SJCRH30 (cell line): Measurements from ENCODE around the gene GLA. TPM values are rescaled to one million over a fixed set of nuclear protein-coding genes. Genes with fewer than 3 reads are reported as not detected.
A peak's percentile ranks its signal among the peaks of the same experiment; 100 is the strongest.

Experiments
- DNase-seq, 2 experiments: peaks; one replicate each; pipeline ENCODE4 v3.0.0-alpha.2; 2015 to 2020
- H3K27ac ChIP-seq: fragments of 250-450 bp; sonication (Bioruptor Pico); 2 replicates; pipeline ENCODE4 v1.5.1; 2020; ENCODE audit warnings: mild to moderate bottlenecking, moderate library complexity
- H3K27me3 ChIP-seq: fragments of 250-450 bp; sonication (Bioruptor Pico); 2 replicates; pipeline ENCODE4 v1.5.1; 2020; ENCODE audit warnings: mild to moderate bottlenecking, moderate library complexity
- H3K36me3 ChIP-seq: fragments of 250-450 bp; sonication (Bioruptor Pico); 2 replicates; pipeline ENCODE4 v1.5.1; 2020; ENCODE audit warnings: mild to moderate bottlenecking, moderate library complexity
- H3K4me1 ChIP-seq: fragments of 250-450 bp; sonication (Bioruptor Pico); 2 replicates; pipeline ENCODE4 v1.5.1; 2020; ENCODE audit warnings: mild to moderate bottlenecking, moderate library complexity
- H3K4me3 ChIP-seq: fragments of 250-450 bp; sonication (Bioruptor Pico); 2 replicates; pipeline ENCODE4 v1.5.1; 2020; ENCODE audit warnings: mild to moderate bottlenecking, moderate library complexity
- H3K9me3 ChIP-seq: fragments of 250-450 bp; sonication (Bioruptor Pico); replicated peaks from 2 replicates; pipeline ENCODE4 v1.5.1; 2020; ENCODE audit warnings: mild to moderate bottlenecking, moderate library complexity
- total RNA-seq: library from RNA; depleted of rRNA; stranded (reverse); fragments of >200 nt; shearing (Covaris generic); gene quantifications from 2 replicates; pipeline ENCODE4 v1.2.3, GENCODE V29; 2014

GLA gene
- total RNA-seq, 1 experiment from 2014 or later, result 55.9 TPM

GRCh38 chrX:101388604-101389003, 19.1 kb downstream of the GLA start:
- H3K4me1 ChIP-seq, result no peaks in the 10 kb centered on the region

GRCh38 chrX:101386542-101386885, 21.2 kb downstream of the GLA start:
- no peaks in the 10 kb centered on the region for H3K4me1 ChIP-seq
- no peak overlapping the region for H3K4me3 ChIP-seq
- no peaks in the 10 kb centered on the region for H3K9me3 ChIP-seq
- no peaks in the 10 kb centered on the region for H3K27me3 ChIP-seq
- peaks cover 6% of the 10 kb centered on the region for H3K36me3 ChIP-seq
- no peak for DNase-seq
- no peak overlapping the region for H3K27ac ChIP-seq

More at GRCh38 chrX:101388604-101389003, 19.1 kb downstream of the GLA start:
- DNase-seq, result no peak
- Histone ChIP-seq H3K36me3 (peaks cover 25% of the 10 kb centered on the region), H3K9me3 (no peaks in the 10 kb centered on the region), H3K27me3 (no peaks in the 10 kb centered on the region), H3K27ac (no peak overlapping the region), H3K4me3 (no peak overlapping the region)

- H3K9me3 ChIP-seq, result no peaks in the 10 kb centered on the region
- peaks cover under 1% of the 10 kb centered on the region; the same call in 1 of the 2 replicates for H3K36me3 ChIP-seq
- no peaks in the 10 kb centered on the region for H3K4me1 ChIP-seq
- H3K27me3 ChIP-seq, result no peaks in the 10 kb centered on the region
- DNase-seq, result no peak
- H3K27ac ChIP-seq, result no peak within 1 kb of the TSS
- H3K4me3 ChIP-seq, result no peak within 1 kb of the TSS
Measured at GRCh38 chrX:101385795-101386541, 21.8 kb downstream of the GLA start, which contains the start of gene BTK. BTK (minus strand) TSS chrX:101386191; CDS start chrX:101375284, 10,907 bp downstream.

- H3K4me3 ChIP-seq, result no peak overlapping the region
- H3K27me3 ChIP-seq, result no peaks in the 10 kb centered on the region
- no peak for DNase-seq
- no peaks in the 10 kb centered on the region for H3K4me1 ChIP-seq
- no peaks in the 10 kb centered on the region for H3K9me3 ChIP-seq
- no peaks in the 10 kb centered on the region for H3K36me3 ChIP-seq
- no peak overlapping the region for H3K27ac ChIP-seq
Measured at GRCh38 chrX:101385026-101385684, 22.6 kb downstream of the GLA start.

- Histone ChIP-seq H3K27me3 (no peaks in the 10 kb centered on the region), H3K4me1 (no peaks in the 10 kb centered on the region), H3K36me3 (no peaks in the 10 kb centered on the region), H3K4me3 (no peak overlapping the region), H3K27ac (no peak overlapping the region), H3K9me3 (no peaks in the 10 kb centered on the region)
- no peak for DNase-seq
Measured at GRCh38 chrX:101383679-101384205, 24.0 kb downstream of the GLA start.

- Histone ChIP-seq H3K27me3 (no peaks in the 10 kb centered on the region), H3K4me1 (no peaks in the 10 kb centered on the region), H3K4me3 (no peak overlapping the region), H3K9me3 (no peaks in the 10 kb centered on the region), H3K36me3 (no peaks in the 10 kb centered on the region), H3K27ac (no peak overlapping the region)
- no peak for DNase-seq
Measured at GRCh38 chrX:101377547-101377946, 30.2 kb downstream of the GLA start.

- Histone ChIP-seq H3K9me3 (no peaks in the 10 kb centered on the region), H3K4me3 (no peak overlapping the region), H3K4me1 (no peaks in the 10 kb centered on the region), H3K36me3 (no peaks in the 10 kb centered on the region), H3K27ac (no peak overlapping the region), H3K27me3 (no peaks in the 10 kb centered on the region)
- DNase-seq, result no peak
Measured at GRCh38 chrX:101370888-101371504, 36.7 kb downstream of the GLA start.

- DNase-seq, result no peak
- Histone ChIP-seq H3K4me3 (no peak overlapping the region), H3K9me3 (no peaks in the 10 kb centered on the region), H3K4me1 (no peaks in the 10 kb centered on the region), H3K27ac (no peak overlapping the region), H3K36me3 (no peaks in the 10 kb centered on the region), H3K27me3 (no peaks in the 10 kb centered on the region)
Measured at GRCh38 chrX:101369687-101370086, 38.0 kb downstream of the GLA start.

- no peaks in the 10 kb centered on the region for H3K36me3 ChIP-seq
- no peak overlapping the region for H3K27ac ChIP-seq
- H3K4me1 ChIP-seq, result no peaks in the 10 kb centered on the region
- no peak overlapping the region for H3K4me3 ChIP-seq
- H3K9me3 ChIP-seq, result no peaks in the 10 kb centered on the region
- H3K27me3 ChIP-seq, result no peaks in the 10 kb centered on the region
- no peak for DNase-seq
Measured at GRCh38 chrX:101368800-101369199, 38.9 kb downstream of the GLA start.

GRCh38 chrX:101365301-101365795, 42.4 kb downstream of the GLA start:
- H3K4me3 ChIP-seq, result no peak overlapping the region
- H3K27me3 ChIP-seq, result no peaks in the 10 kb centered on the region
- DNase-seq, result no peak
- H3K9me3 ChIP-seq, result no peaks in the 10 kb centered on the region
- H3K27ac ChIP-seq, result no peak overlapping the region
- no peaks in the 10 kb centered on the region for H3K36me3 ChIP-seq
- H3K4me1 ChIP-seq, result no peaks in the 10 kb centered on the region

- Histone ChIP-seq H3K4me3 (no peak overlapping the region), H3K27me3 (no peaks in the 10 kb centered on the region), H3K36me3 (no peaks in the 10 kb centered on the region), H3K4me1 (no peaks in the 10 kb centered on the region), H3K27ac (no peak overlapping the region), H3K9me3 (no peaks in the 10 kb centered on the region)
- no peak for DNase-seq
Measured at GRCh38 chrX:101362757-101363156, 45.0 kb downstream of the GLA start.

GRCh38 chrX:101362116-101362515, 45.6 kb downstream of the GLA start:
- no peaks in the 10 kb centered on the region for H3K9me3 ChIP-seq
- H3K4me3 ChIP-seq, result no peak overlapping the region
- H3K36me3 ChIP-seq, result no peaks in the 10 kb centered on the region
- no peak overlapping the region for H3K27ac ChIP-seq
- no peaks in the 10 kb centered on the region for H3K4me1 ChIP-seq
- DNase-seq, result no peak
- H3K27me3 ChIP-seq, result no peaks in the 10 kb centered on the region

GRCh38 chrX:101360390-101360789, 47.3 kb downstream of the GLA start:
- Histone ChIP-seq H3K9me3 (no peaks in the 10 kb centered on the region), H3K36me3 (no peaks in the 10 kb centered on the region), H3K27me3 (no peaks in the 10 kb centered on the region), H3K27ac (no peak overlapping the region), H3K4me3 (no peak overlapping the region), H3K4me1 (no peaks in the 10 kb centered on the region)
- no peak for DNase-seq

- no peak overlapping the region for H3K27ac ChIP-seq
- no peaks in the 10 kb centered on the region for H3K4me1 ChIP-seq
- H3K9me3 ChIP-seq, result no peaks in the 10 kb centered on the region
- no peaks in the 10 kb centered on the region for H3K27me3 ChIP-seq
- DNase-seq, result no peak
- H3K36me3 ChIP-seq, result no peaks in the 10 kb centered on the region
- H3K4me3 ChIP-seq, result no peak overlapping the region
Measured at GRCh38 chrX:101359966-101360365, 47.8 kb downstream of the GLA start.

GRCh38 chrX:101357166-101357795, 50.4 kb downstream of the GLA start:
- Histone ChIP-seq H3K4me3 (no peak overlapping the region), H3K27ac (no peak overlapping the region), H3K4me1 (no peaks in the 10 kb centered on the region), H3K27me3 (no peaks in the 10 kb centered on the region), H3K9me3 (no peaks in the 10 kb centered on the region), H3K36me3 (no peaks in the 10 kb centered on the region)
- peak in 1 of 2 experiments; percentile 39 for DNase-seq
